ENCODE measurements around the gene HK2.

Gene HK2

GRCh38 chr2:74939919-74940812, 106.2 kb downstream of the HK2 start:
- DNase-seq, result no peak

- DNase-seq, result no peak
Measured at GRCh38 chr2:74941284-74941683, 107.4 kb downstream of the HK2 start.

GRCh38 chr2:74942263-74942662, 108.3 kb downstream of the HK2 start:
- no peak for DNase-seq
